ENCODE measurements around the gene TEX30. TPM values are rescaled to one million over a fixed set of nuclear protein-coding genes. Genes with fewer than 3 reads are reported as not detected.

The TEX30 gene
- total and polyA plus RNA-seq, 2 of the 4 experiments (the other 2 are of a cell fraction) = 8.1 to 10.4 TPM

DNA sequence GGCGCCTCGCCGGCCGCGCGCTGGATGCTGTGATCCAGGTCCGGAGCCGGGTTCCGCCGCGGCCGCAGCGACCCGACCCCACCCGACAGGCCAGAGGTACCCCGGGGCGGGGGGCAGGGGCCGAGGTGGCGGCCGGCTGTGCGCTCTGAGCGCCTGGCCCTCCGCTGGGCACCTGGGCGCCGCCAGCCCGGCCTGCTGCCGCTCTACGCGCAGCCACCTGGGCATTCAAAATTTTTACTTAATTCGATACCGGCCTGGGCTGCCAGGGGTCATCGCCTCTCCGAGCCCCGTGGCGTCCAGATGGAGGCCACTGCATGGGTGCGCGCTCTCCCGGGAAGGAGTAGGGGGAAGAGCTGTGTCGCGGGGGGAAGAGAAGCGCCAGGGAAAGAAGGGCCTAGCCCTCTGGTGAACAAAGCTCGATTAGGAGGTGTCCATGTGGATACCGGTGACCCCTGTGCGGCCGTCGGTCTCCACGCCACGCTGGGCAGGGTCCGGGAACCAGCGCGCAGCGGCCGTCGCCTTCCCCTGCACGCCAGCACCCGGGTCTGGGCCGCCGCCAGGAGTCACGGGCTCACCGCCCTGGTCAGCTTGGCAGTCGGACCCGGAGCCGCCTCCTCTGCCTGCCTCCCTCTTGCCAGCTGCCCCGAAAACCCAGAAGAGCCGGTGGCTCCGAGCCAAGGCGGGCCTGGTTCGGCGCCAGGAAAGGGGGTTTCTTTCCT, 26.0 kb upstream of the TEX30 start (continued):
- TF ChIP-seq, protein P1, sequence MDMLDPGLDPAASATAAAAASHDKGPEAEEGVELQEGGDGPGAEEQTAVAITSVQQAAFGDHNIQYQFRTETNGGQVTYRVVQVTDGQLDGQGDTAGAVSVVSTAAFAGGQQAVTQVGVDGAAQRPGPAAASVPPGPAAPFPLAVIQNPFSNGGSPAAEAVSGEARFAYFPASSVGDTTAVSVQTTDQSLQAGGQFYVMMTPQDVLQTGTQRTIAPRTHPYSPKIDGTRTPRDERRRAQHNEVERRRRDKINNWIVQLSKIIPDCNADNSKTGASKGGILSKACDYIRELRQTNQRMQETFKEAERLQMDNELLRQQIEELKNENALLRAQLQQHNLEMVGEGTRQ (IDR thresholded peaks at IDR 0.05; ENCODE audit: low read depth, low read length) = no peak
